ENCODE measurements around the gene CMC2. TPM values are rescaled to one million over a fixed set of nuclear protein-coding genes. Genes with fewer than 3 reads are reported as not detected.

Gene CMC2
- total RNA-seq, 1 donor from 2014 or later = 20.3 TPM

DNA sequence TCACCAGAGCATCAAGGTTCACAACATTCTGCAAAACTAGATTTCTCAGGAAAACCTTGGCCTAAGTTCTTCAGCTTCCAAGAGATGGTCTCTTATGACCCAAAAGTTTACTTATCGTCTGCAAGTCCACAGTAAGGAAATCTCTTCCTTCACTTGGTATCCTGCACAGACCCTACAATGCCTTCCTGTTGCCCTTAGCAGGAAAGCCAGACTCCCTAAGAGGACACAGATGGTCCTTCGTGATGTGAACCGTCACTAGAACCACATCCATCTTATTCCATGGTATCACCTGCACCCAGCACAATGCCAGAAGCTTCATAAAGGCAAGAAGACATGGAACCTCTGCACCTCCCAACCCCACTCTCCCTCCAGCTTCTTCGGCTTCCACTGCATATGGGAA, 34.1 kb downstream of the CMC2 start:
- no peak for DNase-seq

DNA sequence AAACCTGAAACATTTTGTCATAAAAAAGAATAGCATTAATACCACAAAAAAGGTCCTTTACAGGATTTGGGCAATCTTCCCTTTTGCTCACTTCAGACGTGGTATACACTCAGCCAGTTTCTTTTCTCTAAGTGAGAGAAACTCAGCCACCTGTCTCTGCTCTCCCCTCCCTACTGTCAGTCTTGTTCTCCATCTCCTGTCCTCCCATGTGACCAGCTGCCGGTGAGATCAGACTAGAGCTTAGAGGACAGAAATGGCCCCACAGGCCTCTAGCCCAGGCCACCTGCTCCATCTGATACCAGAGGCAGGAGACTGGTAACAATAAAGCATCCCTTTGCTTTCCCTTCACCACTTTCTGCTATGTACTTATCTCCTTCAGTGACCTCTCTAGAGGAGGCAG, 34.9 kb downstream of the CMC2 start:
- no peak for DNase-seq

- DNase-seq = no peak
Observed at GRCh38 chr16:80969114-80969484, 37.6 kb downstream of the CMC2 start.

DNA sequence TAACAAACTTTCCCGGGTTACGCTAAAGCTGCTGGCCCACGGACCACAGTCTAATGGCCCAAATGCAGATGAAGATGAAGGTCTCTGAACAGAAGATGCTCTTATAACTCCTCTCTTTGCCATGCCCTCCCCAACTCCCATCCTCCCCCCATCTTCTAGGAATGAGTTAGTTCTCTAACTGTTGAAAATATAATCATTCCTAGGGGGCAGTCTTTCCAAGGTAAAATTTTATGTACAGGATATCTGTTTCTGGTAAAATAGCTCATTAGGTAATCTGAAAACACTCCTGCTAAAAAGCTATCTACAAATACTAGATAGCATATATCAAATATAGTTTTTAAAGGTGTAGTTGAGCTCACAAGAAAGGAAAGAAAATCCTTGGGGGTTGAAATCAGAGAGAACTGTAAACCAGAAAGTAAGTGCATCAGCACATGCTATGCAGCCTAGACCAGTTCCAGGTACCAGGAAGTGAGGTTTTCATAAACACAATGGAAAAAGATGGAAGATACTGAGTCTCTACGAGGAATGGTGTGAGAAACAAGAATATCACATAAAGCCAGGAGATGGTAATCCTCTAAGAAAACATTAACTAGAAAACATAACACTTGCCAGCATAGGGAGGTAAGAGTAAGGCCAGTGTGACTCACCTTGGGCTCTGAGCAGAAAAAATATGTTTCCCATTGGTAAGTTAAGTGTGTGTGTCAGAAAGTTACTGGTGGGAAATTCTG, 38.1 kb downstream of the CMC2 start:
- DNase-seq = no peak

DNA sequence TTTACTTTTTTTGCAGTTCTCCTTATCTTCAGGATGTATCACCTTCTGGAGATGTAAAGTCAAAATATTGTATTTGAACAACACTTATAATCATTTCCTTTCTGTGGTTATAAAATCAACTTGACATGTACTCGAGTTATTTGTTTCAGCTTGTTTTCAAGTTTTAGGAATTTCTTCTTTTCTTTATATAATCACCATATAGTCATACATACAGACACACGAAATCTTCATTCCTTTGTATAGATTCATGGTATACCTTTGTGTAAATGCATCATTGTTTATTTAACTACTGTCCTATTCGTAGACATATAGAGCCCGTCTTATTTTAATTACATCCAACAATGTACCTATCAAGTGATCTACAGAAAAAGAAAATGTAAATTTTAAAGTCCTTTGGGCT, 40.1 kb downstream of the CMC2 start:
- no peak for DNase-seq

GRCh38 chr16:80964351-80964750, 42.3 kb downstream of the CMC2 start:
- no peak for DNase-seq

- no peak for DNase-seq
Observed at GRCh38 chr16:80962879-80963278, 43.8 kb downstream of the CMC2 start.

DNA sequence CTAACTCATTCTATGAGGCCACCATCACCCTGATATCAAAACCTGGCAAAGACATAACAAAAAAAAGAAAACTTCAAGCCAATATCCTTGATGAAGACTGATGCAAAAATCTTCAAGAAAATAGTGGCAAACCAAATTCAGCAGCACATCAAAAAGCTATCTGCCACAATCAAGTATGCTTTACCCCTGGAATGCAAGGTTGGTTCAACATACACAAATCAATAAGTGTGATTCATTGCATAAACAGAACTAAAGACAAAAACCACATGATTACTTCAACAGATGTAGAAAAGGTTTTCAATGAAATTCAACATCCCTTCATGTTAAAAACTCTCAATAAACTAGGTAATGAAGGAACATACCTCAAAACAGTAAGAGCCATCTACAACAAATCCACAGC, 48.4 kb downstream of the CMC2 start:
- DNase-seq = no peak

- DNase-seq = no peak
Observed at GRCh38 chr16:80954985-80955384, 51.7 kb downstream of the CMC2 start.

- no peak for DNase-seq
Observed at GRCh38 chr16:80948886-80949493, 57.7 kb downstream of the CMC2 start.

GRCh38 chr16:80947708-80948625, 58.7 kb downstream of the CMC2 start:
- DNase-seq = no peak

DNA sequence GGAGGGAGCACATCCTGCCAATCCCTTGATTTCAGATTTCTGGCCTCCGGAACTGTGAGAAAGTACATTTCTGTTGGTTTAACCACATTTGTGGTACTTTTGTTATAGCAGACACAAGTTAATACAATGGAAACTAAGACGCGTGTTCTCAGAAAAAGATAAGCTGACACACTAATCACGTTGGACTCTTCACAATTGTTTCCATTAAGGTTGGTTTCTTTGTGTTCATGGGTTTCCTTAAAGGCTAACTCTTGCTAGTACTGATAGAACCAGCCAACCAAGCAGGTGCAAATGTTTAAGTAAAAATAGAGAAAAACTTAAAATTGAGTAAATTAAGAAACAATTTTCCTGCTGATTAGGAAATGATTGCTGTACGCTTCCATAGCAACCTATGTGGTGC, 59.4 kb downstream of the CMC2 start:
- no peak for DNase-seq

GRCh38 chr16:80946481-80946880, 60.2 kb downstream of the CMC2 start:
- no peak for DNase-seq

- no peak for DNase-seq
Observed at GRCh38 chr16:80940069-80940856, 66.4 kb downstream of the CMC2 start.

GRCh38 chr16:80938879-80939260, 67.8 kb downstream of the CMC2 start:
- DNase-seq = no peak

DNA sequence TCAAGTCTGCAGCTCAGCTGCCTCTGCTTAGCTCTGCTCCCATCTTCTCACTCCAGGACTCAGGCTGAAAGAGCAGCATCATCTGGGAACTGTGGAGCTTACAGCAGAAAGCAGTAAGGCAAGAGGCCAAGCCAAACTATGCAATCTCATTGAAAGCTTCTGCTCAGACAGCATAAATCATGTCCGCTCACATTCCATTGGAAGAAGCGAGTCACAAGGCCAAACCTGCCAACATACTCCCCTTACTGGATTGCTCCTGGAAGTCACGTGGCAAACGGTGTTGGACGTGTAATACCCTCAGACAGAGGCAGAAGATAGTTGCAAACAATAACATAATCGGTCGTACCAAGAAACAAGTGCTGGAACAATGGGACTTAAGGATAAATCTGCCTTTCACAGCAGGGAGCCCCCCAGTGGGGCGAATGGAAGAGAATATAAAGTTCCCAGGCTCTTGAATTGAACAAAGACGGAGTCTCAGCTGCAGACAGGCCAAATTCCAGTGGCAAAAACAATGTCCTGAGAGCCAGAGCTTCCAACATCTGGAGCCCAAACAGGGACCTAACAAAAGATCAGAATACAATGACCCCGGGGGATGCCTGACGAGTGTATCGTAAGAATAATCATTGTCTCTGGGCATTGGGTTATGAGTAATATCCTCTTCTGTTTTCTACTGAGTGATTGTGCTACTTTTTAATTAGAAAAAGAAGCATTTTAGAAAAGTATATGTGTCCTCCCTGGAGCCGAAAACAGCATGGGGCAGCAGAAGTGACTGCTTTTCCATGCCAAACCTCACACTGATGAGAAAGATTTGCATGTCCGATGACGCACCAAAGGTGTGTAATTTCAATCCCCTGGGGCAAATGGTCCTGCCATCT, 68.4 kb downstream of the CMC2 start:
- no peak for DNase-seq

DNA sequence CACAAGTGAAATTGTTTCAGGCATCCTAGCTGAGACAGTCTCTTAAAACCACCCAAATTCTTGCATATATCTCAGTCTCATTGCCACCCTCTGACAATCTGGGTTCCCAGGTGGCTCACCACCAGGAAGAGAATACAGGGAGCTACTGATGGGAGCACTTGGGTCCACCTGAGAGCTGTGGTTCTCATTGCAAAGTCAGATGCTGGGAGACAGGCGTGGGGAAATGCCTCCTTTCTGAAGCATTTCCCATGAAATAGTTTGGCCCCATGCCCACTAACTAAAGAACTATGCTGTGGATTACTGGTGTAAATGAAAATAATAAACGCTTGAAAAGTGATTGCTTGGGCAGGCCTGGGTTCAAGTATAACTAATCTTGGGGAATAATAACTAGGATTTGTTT, 70.3 kb downstream of the CMC2 start:
- DNase-seq = no peak

GRCh38 chr16:80935691-80936090, 71.0 kb downstream of the CMC2 start:
- DNase-seq = no peak

GRCh38 chr16:80932708-80933095, 74.0 kb downstream of the CMC2 start:
- DNase-seq = no peak

DNA sequence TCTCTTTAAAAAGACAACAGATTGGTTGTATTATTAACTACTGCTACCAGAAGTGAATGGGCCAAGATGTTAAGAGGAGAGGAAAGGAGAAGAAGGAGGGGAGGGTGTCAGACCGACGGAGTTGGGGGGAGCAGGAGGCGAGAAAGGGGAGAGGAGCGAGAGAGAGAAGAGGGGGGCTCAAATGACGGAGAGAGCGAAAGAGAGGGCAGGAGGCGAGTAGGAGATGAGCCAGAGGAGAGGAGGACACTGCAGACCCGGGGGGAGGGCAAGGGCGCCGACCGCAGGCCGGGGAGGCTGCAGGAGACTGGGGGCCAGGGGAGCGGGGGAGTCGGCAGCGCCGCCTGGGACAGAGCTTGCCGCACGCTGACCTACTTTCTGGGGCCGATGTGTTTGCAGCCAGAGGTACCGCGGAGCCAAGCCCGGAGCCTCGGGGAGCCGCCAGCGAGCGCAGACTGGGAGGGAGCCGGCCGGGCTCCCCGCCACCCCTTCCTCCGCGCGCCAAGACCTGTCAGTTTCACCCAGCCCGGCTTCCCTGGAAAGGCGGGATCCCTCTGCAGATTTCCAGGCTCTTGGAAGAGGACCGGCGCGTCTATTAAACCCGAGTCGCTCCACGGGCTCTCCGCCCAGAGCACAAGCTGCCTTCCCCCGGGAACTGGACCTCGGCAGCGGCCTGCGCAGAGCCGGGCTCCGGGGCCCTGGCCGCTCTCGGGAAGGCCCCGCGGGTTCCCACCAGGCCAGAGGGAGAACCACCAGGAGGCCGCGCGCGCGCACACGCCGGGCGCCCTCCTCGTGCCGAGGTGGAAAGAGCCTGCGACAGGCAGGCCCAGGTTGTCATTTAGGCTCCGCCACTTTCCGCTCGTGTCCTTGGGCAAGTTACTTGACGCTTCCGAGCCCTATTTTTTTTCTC, 74.6 kb downstream of the CMC2 start:
- peak; percentile 77 for DNase-seq

All from occipital lobe (tissue), 2 donors.